Gastroesophageal sphincter (tissue), 3 donors: ENCODE data around the gene SPRN.

Experiments used
- POLR2A ChIP-seq, 2 donors: fragments of 450-650 bp; IDR thresholded peaks; one replicate each; pipeline ENCODE4 v1.6.1; 2017; ENCODE audit warnings: antibody characterized with exemption in 2 of 2, mild to moderate bottlenecking in 2 of 2, moderate library complexity in 1 of 2
- TF ChIP-seq, protein P1 (sequence below), 4 experiments: fragments of 200-600 bp in 2 of 4; fragments of 450-650 bp in 2 of 4; sonication (generic) in 1 of 4; IDR thresholded peaks; one replicate each; pipeline ENCODE4 v1.5.1; 2017 to 2019; ENCODE audit warnings: antibody characterized with exemption in 4 of 4, mild to moderate bottlenecking in 2 of 4, moderate library complexity in 2 of 4

DNA sequence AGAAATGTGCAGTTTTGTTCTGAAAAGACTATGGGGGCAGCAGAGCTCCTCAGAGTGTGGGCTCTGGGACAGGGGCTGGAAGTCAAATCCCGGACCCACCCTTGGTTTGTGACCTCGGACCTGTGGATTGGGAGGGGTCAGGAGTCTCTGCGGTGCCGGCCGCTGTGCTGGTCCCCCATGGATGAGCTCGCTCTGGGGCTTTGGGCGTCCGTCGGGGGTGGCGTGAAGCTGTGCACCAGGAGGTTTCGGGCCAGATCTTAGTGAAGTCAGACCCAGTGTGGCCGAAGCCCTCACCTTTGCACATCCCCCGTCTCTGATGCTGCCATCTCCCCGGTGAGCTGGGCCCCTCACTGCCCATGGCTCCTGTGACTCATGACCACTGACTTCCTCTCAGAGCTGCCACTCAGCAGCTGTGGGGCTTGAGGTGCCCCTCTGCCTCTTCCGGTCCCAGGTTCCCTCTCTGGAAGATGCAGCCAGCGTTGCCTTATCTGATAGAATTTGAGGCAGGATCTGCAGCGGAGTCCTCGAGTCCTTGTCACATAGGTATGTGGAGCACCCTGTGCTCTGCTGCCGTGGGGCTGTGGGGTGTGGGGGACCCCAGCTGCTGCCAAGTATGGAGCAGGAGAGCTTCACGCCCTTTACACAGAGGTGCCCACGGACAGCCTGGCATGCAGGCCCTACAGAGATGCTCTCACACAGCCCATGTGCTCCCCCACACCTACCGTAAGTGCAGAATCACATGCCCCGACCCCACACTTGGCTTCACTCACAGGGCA, 18.0 kb upstream of the SPRN start:
- TF ChIP-seq, protein P1, sequence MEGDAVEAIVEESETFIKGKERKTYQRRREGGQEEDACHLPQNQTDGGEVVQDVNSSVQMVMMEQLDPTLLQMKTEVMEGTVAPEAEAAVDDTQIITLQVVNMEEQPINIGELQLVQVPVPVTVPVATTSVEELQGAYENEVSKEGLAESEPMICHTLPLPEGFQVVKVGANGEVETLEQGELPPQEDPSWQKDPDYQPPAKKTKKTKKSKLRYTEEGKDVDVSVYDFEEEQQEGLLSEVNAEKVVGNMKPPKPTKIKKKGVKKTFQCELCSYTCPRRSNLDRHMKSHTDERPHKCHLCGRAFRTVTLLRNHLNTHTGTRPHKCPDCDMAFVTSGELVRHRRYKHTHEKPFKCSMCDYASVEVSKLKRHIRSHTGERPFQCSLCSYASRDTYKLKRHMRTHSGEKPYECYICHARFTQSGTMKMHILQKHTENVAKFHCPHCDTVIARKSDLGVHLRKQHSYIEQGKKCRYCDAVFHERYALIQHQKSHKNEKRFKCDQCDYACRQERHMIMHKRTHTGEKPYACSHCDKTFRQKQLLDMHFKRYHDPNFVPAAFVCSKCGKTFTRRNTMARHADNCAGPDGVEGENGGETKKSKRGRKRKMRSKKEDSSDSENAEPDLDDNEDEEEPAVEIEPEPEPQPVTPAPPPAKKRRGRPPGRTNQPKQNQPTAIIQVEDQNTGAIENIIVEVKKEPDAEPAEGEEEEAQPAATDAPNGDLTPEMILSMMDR (IDR thresholded peaks at IDR 0.05), result no peak
- no peak for TF ChIP-seq POLR2A (IDR thresholded peaks at IDR 0.05)
